ENCODE measurements around the gene ZGPAT.

The ZGPAT gene

GRCh38 chr20:63745424-63745805 is 37.6 kb downstream of the ZGPAT start:
- DNase-seq (ENCODE audit: low read depth): no peak

DNA sequence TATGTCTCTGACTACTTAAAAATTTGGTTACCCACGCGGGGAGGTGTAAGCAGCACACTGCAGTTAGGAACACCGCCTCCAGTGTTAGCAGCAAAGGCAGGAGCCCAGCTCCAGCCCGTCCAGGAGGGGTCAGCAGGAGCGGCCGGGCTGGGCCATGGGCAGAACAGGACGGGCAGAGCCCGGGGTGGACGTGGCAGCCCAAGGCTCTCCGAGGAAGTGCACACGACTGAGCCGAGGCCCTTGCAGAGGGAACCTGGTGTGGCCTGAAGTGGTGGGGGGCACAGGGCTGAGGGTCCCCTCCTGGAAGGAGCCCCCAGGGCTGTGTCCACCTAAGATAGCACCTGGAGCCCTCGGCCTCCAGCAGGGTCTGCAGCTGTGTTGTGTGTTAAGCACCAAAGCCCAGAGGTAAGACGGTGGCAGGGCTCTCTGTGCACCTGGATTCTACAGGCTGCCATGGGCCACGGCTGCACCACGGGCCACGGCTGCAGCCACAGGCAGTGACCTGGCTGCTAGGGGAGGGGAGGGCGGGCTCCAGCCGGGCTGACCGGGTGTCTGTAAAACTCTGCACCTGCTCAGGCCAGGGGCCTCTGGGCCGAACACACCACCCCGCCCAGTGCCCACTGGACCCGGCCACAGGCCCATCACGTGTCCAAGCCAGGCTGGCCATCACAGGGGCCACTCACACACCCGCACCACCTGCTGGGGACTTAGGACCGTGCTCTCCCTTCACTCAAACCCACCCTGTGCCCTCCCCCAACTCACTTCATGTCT is 38.3 kb downstream of the ZGPAT start:
- DNase-seq (ENCODE audit: low read depth): no peak

DNA sequence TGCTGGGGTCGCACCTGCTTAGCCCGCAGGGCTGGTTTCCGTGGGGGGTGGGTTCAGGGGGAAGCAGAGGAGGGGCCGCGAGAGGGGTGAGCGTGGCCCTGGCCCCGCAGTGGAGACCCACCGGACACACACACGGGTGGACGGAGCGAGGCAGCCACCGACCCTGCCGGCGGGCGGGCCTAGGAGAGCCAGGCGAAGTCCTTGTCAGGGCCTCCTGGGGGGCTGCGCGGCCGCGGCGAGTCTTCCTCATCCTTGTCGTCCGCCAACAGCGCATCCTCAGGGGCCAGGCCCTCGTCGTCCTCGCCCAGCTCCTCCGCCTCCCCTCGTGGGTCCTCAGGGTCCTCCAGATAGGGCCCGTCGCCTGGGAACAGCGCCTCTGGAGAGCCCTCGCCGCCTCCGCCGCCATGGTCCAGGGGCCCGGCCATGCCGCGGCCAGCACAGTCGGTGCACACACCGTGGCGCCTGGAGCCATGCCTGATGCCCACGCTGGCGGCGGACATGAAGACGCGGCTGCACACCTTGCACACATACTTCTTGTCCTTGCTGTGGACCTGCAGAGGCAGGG is 39.0 kb downstream of the ZGPAT start:
- DNase-seq (ENCODE audit: low read depth): no peak

DNA sequence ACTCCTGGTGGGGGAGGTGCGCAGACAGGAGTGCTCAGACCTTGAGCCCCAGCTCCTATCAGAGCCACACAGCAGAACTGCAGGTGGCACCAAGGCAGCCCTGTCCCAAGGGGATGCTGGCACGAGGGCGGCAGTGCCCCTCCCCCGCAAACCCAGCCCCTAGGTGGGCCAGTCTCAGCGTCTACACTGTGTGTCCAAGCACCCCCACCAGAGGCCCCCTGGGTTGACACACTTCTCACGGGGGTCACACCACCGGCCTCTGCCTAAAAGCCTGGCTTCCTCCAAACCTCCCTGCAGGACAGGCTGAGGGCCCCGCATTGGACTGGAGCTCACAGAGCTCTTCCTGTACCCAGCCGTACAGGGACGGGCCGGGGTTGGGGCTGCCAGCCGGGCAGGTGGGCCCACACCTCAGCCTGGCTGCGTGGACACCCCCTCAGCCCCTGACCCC is 39.8 kb downstream of the ZGPAT start:
- no peak for DNase-seq (ENCODE audit: low read depth)

DNA sequence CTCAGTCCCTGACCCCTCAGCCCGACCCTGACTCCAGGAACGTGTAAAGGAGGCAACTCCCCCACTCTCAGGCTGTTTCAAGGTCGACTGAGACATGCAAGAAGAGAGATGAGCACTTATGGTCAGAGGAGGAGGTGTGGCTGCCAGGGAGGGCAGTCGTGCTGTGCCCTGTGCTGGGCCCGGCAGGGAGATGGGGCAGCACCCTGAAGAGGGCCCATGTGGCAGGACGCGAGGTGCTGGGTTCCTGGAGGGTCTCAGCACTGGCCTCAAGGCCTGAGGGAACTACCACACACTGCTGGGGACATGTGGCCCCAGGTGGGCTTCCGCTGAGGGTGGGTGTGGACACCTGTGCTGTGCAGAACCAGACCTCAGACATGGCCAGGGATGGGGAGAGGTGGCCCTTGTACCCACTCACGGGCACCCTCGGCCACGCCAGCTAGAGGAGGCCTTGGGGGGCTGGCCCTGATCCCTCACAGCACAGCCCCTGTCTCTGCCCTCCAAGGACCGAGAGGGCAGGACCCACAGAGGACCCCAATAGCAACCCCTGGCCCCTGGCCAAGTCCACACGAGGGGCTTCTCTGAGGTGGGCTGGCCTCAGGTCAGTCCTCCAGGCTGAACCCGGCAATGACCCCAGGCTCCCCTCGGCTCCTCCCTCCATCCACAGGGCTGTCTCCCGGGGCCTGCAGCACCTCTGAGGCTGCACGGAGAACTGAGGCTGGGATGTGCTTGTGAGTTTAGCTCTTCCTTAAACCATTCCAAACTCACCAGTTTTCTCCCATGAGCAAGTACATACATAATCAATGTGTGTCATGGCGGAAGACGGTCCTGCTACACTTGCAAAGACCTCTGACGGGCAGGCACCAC is 40.5 kb downstream of the ZGPAT start:
- no peak for DNase-seq (ENCODE audit: low read depth)

DNA sequence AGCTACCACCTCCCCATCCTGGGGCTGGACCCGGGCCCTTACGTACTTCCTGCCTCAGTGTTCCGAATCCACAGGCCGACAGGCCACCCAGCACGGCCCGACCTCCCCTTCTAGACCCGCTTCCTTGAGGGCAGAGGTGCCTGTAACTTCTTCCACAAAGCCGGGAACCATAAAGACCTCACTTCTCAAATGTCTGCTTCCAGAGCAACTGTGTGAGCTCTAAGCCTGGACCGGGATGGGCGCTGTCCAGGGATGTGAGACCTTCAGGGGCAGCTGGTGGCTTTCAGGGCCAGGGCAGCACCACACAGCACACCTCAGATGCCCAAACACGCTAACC is 41.1 kb downstream of the ZGPAT start:
- no peak for DNase-seq (ENCODE audit: low read depth)

GRCh38 chr20:63749597-63750508 is 42.0 kb downstream of the ZGPAT start:
- no peak for DNase-seq (ENCODE audit: low read depth)

DNA sequence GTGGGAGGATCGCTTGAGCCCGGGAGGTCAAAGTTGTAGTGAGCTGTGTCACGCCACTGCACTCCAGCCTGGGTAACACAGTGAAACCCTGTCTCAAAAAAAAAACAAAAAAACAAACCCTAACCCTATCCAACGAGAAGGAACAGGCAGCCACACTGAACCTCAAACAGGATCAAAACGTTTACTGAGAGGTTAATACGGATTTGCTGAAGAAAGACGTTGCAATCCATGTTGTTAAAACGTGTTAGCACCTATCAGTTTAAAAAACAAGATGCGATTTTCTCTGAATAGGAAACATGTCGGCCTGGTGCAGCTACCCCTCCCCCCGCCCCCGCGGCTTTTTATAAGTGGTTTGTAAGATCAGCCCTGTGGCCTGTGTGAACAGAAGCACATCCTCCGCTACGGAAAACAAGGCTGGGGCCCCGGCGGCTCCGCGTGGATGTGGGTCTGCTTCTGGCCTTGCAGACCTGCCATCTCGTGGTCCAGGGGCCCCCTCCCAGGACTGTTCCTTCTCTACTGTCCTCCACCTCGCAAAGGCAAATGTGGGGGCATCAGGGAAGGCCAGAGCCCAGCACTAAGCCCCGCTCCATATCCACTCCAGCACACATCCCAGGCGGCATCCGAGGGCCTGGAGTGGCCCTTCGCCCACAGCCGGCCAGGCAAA is 43.1 kb downstream of the ZGPAT start:
- no peak for DNase-seq (ENCODE audit: low read depth)

GRCh38 chr20:63751471-63752271 is 43.8 kb downstream of the ZGPAT start:
- no peak for DNase-seq (ENCODE audit: low read depth)

GRCh38 chr20:63752411-63753101 is 44.7 kb downstream of the ZGPAT start:
- DNase-seq (ENCODE audit: low read depth): no peak

DNA sequence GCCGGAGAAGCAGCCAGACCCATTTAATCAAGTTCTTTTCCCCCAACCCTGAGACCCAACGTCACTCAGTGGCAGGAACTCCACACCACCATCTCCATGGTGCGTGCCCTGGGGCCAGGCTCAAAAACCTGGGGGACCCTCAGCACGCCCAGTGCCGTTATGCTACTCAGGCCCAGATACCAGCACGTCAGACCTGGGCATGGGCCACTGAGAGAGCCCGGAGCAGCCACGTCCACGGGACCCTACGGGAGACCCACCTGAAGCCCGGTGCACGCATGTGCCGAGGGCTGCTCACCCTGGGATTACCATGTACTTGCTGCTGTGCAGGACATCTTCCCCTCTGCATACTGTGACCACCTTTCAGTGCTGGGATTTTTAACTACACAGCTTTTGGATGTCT is 45.5 kb downstream of the ZGPAT start:
- no peak for DNase-seq (ENCODE audit: low read depth)

DNA sequence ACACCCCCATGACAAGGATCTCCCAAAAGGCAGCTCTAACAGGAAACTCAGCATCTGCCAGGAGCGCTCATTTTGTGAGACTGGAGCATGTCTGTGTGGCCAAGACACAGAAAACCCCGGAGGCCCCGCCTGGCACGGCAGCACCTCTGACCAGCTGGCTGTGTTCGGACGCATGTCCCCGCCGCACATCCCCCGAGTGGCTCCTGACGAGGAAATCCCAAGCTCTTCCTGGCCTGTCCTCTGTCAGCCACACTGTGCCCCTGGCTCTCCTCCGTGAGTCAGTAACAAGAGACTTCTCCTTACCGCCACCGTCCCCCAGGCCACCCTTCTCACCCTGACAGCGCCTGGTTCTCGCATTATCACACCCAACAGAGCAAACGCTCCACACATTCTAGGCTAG is 46.2 kb downstream of the ZGPAT start:
- no peak for DNase-seq (ENCODE audit: low read depth)

DNA sequence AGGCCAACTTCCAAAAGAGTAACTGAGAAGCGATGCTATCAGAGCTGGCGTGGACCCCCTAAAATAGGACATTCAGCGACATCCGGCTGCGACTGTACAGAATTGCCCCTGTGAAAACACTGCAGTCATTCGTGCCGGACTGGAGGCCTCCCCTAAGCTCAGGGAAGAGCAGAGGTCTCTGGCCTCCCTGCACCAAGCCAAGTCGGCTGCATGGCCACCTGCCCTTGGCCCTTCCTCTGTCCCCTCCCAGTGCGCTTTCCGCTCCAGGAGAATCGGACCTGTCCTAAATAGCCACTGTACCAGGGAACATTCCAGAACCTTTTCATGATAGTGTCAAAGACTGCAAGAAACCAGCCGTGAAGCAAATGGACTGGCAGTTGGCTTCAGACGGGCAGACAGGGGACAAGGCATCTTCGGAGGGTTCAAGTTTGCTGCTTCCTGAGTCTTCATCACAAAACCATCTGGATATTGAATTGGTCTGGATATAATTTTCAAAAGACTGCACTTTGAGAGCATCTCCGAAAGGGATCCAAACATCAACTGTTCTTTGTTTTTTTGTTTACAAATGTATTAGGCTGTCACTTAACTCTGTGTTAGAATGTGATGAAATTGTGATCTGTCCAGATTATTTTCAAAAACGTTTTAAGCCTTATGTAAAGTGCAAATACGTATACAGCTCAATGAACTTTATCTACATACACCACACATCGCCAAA is 48.3 kb downstream of the ZGPAT start:
- no peak for DNase-seq (ENCODE audit: low read depth)

DNA sequence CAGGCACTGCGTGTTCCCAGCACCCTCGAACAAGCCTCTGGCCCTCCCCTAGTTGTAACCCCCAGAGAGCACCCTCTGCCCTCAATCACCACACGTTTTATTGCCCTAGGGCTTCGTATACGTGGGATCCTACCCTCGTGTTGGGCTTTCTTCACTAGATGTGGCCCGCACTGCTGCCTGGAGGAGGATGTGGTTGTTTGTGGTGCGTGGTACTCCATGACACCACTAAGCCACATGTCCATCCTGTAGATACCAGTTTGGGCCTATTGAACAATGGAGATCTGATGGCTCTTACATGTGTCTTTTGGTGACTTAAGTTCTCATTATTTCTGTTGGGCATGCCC is 48.8 kb downstream of the ZGPAT start:
- DNase-seq (ENCODE audit: low read depth): no peak

DNA sequence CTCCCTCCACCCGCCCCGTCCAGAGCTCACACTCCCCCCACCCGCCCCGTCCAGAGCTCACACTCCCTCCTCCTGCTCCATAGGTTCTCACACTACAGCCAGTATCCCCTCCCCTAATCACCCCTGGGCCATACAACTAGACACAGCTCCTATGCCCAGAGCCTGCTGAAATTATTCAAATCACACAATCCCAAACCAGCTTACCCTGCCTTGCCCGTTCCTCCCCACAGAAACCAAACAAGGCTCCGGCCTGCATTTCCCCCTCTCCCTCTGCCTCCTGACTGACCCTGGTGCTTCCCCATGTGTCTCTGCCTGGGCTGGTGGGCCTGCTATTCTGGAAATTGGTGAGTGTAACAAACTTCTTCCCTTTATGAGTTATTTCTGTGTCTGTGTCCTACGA is 50.3 kb downstream of the ZGPAT start:
- DNase-seq (ENCODE audit: low read depth): no peak

GRCh38 chr20:63759377-63759901 is 51.6 kb downstream of the ZGPAT start:
- DNase-seq (ENCODE audit: low read depth): no peak

GRCh38 chr20:63765082-63765873 is 57.4 kb downstream of the ZGPAT start:
- DNase-seq (ENCODE audit: low read depth): no peak

DNA sequence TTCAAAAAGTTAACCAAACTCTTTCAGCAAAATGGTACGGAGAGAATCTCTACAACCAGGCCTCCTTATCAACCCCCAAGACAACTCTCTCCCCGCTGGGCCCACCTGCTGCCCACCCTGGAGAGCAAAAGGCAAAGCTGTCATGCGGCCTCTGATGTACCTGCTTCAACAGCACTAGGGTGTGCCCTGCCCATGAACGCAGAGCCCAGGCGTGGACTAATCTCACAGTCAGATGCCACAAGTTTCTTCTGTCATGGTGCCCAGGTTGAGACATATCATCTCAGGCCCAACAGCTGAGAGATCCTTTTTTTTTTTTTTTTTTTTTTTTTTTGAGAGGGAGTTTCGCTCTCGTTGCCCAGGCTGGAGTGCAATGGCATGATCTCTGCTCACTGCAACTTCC is 58.1 kb downstream of the ZGPAT start:
- no peak for DNase-seq (ENCODE audit: low read depth)
